ENCODE results near the gene ZNF594.
"Not testable (repeated sequence)": the region's sequence is repeated elsewhere in the genome, so short reads cannot be mapped to it uniquely, and the experiment has no call there.

The ZNF594 gene

GRCh38 chr17:5136580-5137412, 54.9 kb downstream of the ZNF594 start:
- not testable (repeated sequence) for DNase-seq (ENCODE audit: low read depth in 3 of 3)

- DNase-seq (ENCODE audit: low read depth in 3 of 3) = no peak
Observed at GRCh38 chr17:5135726-5136579, 55.7 kb downstream of the ZNF594 start.

- not testable (repeated sequence) for DNase-seq (ENCODE audit: low read depth in 3 of 3)
Observed at GRCh38 chr17:5135131-5135712, 56.4 kb downstream of the ZNF594 start.

- not testable (repeated sequence) for DNase-seq (ENCODE audit: low read depth in 3 of 3)
Observed at GRCh38 chr17:5134571-5134970, 57.1 kb downstream of the ZNF594 start.

- not testable (repeated sequence) for DNase-seq (ENCODE audit: low read depth in 3 of 3)
Observed at GRCh38 chr17:5133961-5134360, 57.7 kb downstream of the ZNF594 start.

- no peak for DNase-seq (ENCODE audit: low read depth in 3 of 3)
Observed at GRCh38 chr17:5133311-5133710, 58.4 kb downstream of the ZNF594 start.

GRCh38 chr17:5132503-5133225, 59.0 kb downstream of the ZNF594 start:
- DNase-seq (ENCODE audit: low read depth in 3 of 3) = not testable (repeated sequence)

- DNase-seq (ENCODE audit: low read depth in 3 of 3) = not testable (repeated sequence)
Observed at GRCh38 chr17:5131799-5132502, 59.7 kb downstream of the ZNF594 start.

GRCh38 chr17:5131146-5131715, 60.4 kb downstream of the ZNF594 start:
- no peak for DNase-seq (ENCODE audit: low read depth in 3 of 3)

GRCh38 chr17:5130687-5131086, 61.0 kb downstream of the ZNF594 start:
- DNase-seq (ENCODE audit: low read depth in 3 of 3) = not testable (repeated sequence)

- not testable (repeated sequence) for DNase-seq (ENCODE audit: low read depth in 3 of 3)
Observed at GRCh38 chr17:5130261-5130660, 61.4 kb downstream of the ZNF594 start.

GRCh38 chr17:5129770-5130169, 61.9 kb downstream of the ZNF594 start:
- not testable (repeated sequence) for DNase-seq (ENCODE audit: low read depth in 3 of 3)
